WTC11 (cell line): ENCODE measurements around the gene SNX11. TPM values are rescaled to one million over a fixed set of nuclear protein-coding genes. Genes with fewer than 3 reads are reported as not detected.

ENCODE experiments used
- ATAC-seq: fragments of 200-7000 bp; cut with Tn5 transposase; 2 replicates; pipeline ENCODE4 v1.10.0; 2021; ENCODE audit warnings: mild to moderate bottlenecking, moderate library complexity
- CTCF ChIA-PET: fragments of 300-600 bp; sonication (Branson Sonifier 250); formaldehyde crosslinking; loops from one replicate; lab custom pipeline; 2021; ENCODE audit warnings: antibody characterized with exemption; lab: Charles Lee
- POLR2A ChIA-PET: fragments of 350-600 bp; sonication (Branson Sonifier 250); formaldehyde crosslinking; loops from one replicate; lab custom pipeline; 2021; ENCODE audit warnings: antibody characterized with exemption; lab: Charles Lee
- DNase-seq: peaks from one replicate; pipeline ENCODE4 v3.0.0; 2021; ENCODE audit warnings: low spot score
- H3K27ac Mint-ChIP-seq: 2 replicates; pipeline ENCODE4 v1.8.0; 2021; ENCODE audit warnings: mixed read lengths
- H3K27me3 Mint-ChIP-seq: 2 replicates; pipeline ENCODE4 v1.8.0; 2021; ENCODE audit warnings: low read depth, mild to moderate bottlenecking, moderate library complexity, mixed read lengths
- H3K36me3 Mint-ChIP-seq: 2 replicates; pipeline ENCODE4 v1.8.0; 2021; ENCODE audit warnings: mixed read lengths
- H3K4me1 Mint-ChIP-seq: 2 replicates; pipeline ENCODE4 v1.8.0; 2022; ENCODE audit warnings: mixed read lengths
- H3K4me3 Mint-ChIP-seq: 2 replicates; pipeline ENCODE4 v1.8.0; 2021; ENCODE audit warnings: mild to moderate bottlenecking, moderate library complexity, mixed read lengths
- H3K9me3 Mint-ChIP-seq: 2 replicates; pipeline ENCODE4 v1.8.0; 2021; ENCODE audit warnings: mixed read lengths
- ERG ChIP-seq: fragments of 250-450 bp; sonication (Bioruptor Pico); IDR thresholded peaks from 2 replicates; pipeline ENCODE4 v1.8.0; 2021; ENCODE audit warnings: mild to moderate bottlenecking
- JUN ChIP-seq: sonication (generic); formaldehyde crosslinking; IDR thresholded peaks from 2 replicates; pipeline ENCODE4 v1.8.0; 2023; ENCODE audit warnings: mild to moderate bottlenecking, missing genetic modification reagents
- MXD4 ChIP-seq: fragments of 250-450 bp; sonication (Bioruptor Pico); IDR thresholded peaks from 2 replicates; pipeline ENCODE4 v1.8.0; 2021; ENCODE audit warnings: mild to moderate bottlenecking, moderate library complexity, borderline replicate concordance
- SP1 ChIP-seq: sonication (generic); formaldehyde crosslinking; conservative IDR thresholded peaks from 2 replicates; pipeline ENCODE4 v1.8.1; 2022; ENCODE audit warnings: missing genetic modification reagents
- ZNF138 ChIP-seq: sonication (generic); formaldehyde crosslinking; conservative IDR thresholded peaks from 2 replicates; pipeline ENCODE4 v1.8.1; 2022; ENCODE audit warnings: mild to moderate bottlenecking, moderate library complexity, missing genetic modification reagents
- microRNA-seq: library from miRNA; unstranded; fragments of <30 nt; microRNA quantifications from one replicate; pipeline ENCODE4 v1.2.0, GENCODE V29; 2022; ENCODE audit warnings: borderline number of aligned reads
- total RNA-seq: library from RNA; stranded (reverse); gene quantifications from 3 replicates; pipeline ENCODE4 v1.2.3, GENCODE V29; 2021

Gene SNX11
- total RNA-seq, 1 experiment from 2014 or later: 24.5 TPM

- DNase-seq (no peak), ATAC-seq (no peak)
- Mint-ChIP-seq H3K4me3 (no peak overlapping the region), H3K27ac (no peak overlapping the region), H3K36me3 (no peaks in the 10 kb centered on the region), H3K4me1 (peaks cover 3% of the 10 kb centered on the region)
- POLR2A ChIA-PET: no interaction called here
- no peak for TF ChIP-seq SP1 (CRISPR knock-in tag)
- no peak for TF ChIP-seq ERG
- TF ChIP-seq ZNF138 (CRISPR knock-in tag): no peak
- no peak for TF ChIP-seq MXD4 (CRISPR knock-in tag)
- no peak for TF ChIP-seq JUN (CRISPR knock-in tag)
- TF ChIP-seq, all 79 proteins: peak for 0
- Mint-ChIP-seq H3K9me3 (no peaks in the 10 kb centered on the region), H3K27me3 (peaks cover 72% of the 10 kb centered on the region)
- CTCF ChIA-PET: no interaction called here
Observed at GRCh38 chr17:48169926-48170325, 62.4 kb downstream of the SNX11 start.

Small RNA genes within 50 kb of the gene (microRNA-seq; reads per million reads assigned to microRNA genes)
- gene MIR1203: not detected

Other genes starting within 250 kb of the SNX11 start
- 9.9 to 11.5 TPM (median 10.7 TPM) in 3 replicates for gene SP2, start 211.5 kb upstream of the SNX11 start, total RNA-seq
- 12.2 to 17.8 TPM (median 17.2 TPM) in 3 replicates for gene PNPO, start 166.2 kb upstream of the SNX11 start, total RNA-seq
- 0.59 to 1.1 TPM (median 1.1 TPM) in 3 replicates for gene PRR15L, start 149.9 kb upstream of the SNX11 start, total RNA-seq
- gene CDK5RAP3, start 136.7 kb upstream of the SNX11 start, total RNA-seq: 128 to 143 TPM (median 138 TPM) in 3 replicates
- gene COPZ2, start 70.0 kb upstream of the SNX11 start, total RNA-seq: 0.37 to 0.44 TPM in 2 of 3 replicates, not detected in the other
- 130 to 149 TPM (median 131 TPM) in 3 replicates for gene NFE2L1, start 59.4 kb upstream of the SNX11 start, total RNA-seq
- gene CBX1, start 6.3 kb upstream of the SNX11 start, total RNA-seq: 162 to 167 TPM (median 165 TPM) in 3 replicates